ENCODE measurements around the gene CACNB1.

The CACNB1 gene

DNA sequence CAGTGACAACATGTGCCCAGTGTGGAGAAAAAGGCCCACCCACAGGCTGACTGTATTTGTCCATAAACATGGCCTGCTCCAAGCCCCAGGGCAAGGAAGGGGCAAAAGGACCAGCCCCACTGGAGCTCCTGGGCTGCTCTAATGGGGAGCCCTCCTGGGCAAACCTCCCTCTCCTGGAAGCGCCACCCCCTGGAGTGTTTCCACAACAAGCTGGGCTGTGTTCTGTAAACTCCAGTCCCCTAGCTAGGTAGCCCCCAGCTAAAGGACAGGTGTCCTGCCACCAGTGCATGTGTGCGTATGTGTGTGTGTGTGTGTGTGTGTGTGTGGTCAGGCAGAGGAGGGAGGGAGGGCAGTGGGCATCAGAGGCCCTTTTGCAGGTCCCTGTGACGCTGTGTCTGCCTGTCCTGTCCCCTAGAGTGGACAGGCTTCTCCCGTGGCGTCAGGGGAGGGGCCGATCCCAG lies 39.5 kb upstream of the CACNB1 start:
- H3K79me2 ChIP-seq (ENCODE audit: control insufficient read depth, insufficient read depth, low read length, unreplicated experiment): no peaks in the 10 kb centered on the region
- no peaks in the 10 kb centered on the region for H3K36me3 ChIP-seq (ENCODE audit: insufficient read depth, low read length)
- H2AFZ ChIP-seq (ENCODE audit: low read length, unreplicated experiment): no peak overlapping the region
- H3K4me3 ChIP-seq (ENCODE audit: low read depth, low read length): no peak overlapping the region
- peaks cover 15% of the 10 kb centered on the region for H3K4me1 ChIP-seq (ENCODE audit: control insufficient read depth, insufficient read depth, low read length, unreplicated experiment)
- no peak overlapping the region for H3K27ac ChIP-seq (ENCODE audit: low read depth, low read length)
- no peaks in the 10 kb centered on the region for H3K27me3 ChIP-seq (ENCODE audit: insufficient read depth, low read length)

DNA sequence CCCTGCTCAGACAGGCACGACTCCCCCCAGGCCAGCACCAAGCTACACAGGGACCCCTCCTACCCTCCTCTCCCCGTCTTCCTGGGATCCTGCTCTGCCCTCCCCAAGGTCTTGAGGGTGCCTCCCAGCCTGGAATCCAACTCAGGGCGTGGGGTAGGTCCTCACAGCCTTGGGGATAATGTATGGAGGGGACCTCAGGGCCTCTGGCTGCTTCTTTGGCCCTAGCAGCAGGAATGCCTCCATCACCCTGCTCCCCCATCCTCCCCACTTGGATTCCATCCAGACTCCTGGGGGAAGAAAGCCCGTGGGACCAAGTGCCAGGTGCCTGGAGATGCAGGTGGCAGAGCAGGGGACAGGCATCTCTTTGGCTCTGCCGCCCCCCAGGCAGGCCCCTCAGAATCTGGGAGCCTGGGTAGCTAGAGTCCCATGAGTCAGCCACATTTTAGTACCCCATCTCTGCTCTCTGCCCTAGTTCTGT lies 39.0 kb upstream of the CACNB1 start:
- no peaks in the 10 kb centered on the region for H3K79me2 ChIP-seq (ENCODE audit: control insufficient read depth, insufficient read depth, low read length, unreplicated experiment)
- no peak overlapping the region for H2AFZ ChIP-seq (ENCODE audit: low read length, unreplicated experiment)
- H3K27me3 ChIP-seq (ENCODE audit: insufficient read depth, low read length): no peaks in the 10 kb centered on the region
- H3K27ac ChIP-seq (ENCODE audit: low read depth, low read length): no peak overlapping the region
- no peak overlapping the region for H3K4me3 ChIP-seq (ENCODE audit: low read depth, low read length)
- H3K36me3 ChIP-seq (ENCODE audit: insufficient read depth, low read length): no peaks in the 10 kb centered on the region
- H3K4me1 ChIP-seq (ENCODE audit: control insufficient read depth, insufficient read depth, low read length, unreplicated experiment): peaks cover 20% of the 10 kb centered on the region

DNA sequence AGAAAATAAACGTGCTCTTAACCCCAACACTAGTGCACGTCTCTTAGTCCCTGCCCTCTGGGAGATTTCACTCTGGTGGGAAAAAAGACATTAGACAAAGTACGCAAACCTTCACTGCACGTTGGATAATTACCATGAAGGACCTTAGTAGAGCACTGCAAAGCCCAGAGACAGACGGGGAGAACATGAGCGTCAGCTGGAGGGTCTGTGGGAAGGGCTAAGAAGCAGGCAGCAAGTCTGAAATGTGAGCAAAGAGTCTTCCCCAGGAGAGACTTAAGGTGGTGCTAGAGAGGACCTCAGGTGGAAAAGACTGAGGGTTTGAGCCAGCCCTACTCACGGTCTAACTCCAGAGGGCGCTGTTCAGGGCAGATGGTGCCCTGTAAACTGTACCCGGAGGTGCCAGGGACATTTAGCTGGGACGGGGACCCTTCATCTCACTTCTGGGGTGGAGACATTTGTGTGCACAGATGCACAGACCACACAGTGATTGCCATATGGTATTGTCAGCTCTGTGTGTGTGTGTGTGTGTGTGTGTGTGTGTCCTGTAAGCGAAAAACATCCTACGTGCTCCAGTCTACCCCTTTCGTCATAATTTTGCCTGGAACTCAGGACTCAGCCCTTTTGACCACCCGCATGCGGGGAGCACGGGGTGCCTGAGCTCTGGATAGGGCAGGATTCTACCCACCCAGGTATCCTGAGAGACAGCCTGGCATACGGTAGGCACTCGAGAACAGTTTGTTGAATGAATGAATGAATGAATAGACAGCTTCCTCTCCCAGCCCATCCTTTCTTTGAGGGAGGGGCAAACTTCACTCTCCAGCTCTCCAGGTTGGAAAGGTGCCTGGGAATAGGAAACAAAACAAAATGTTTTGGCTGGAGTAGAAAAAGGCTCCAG lies 38.3 kb upstream of the CACNB1 start:
- H3K27me3 ChIP-seq (ENCODE audit: insufficient read depth, low read length): no peaks in the 10 kb centered on the region
- no peak overlapping the region for H3K27ac ChIP-seq (ENCODE audit: low read depth, low read length)
- H3K79me2 ChIP-seq (ENCODE audit: control insufficient read depth, insufficient read depth, low read length, unreplicated experiment): no peaks in the 10 kb centered on the region
- no peaks in the 10 kb centered on the region for H3K36me3 ChIP-seq (ENCODE audit: insufficient read depth, low read length)
- H3K4me3 ChIP-seq (ENCODE audit: low read depth, low read length): no peak overlapping the region
- H2AFZ ChIP-seq (ENCODE audit: low read length, unreplicated experiment): no peak overlapping the region
- peaks cover 26% of the 10 kb centered on the region for H3K4me1 ChIP-seq (ENCODE audit: control insufficient read depth, insufficient read depth, low read length, unreplicated experiment)

DNA sequence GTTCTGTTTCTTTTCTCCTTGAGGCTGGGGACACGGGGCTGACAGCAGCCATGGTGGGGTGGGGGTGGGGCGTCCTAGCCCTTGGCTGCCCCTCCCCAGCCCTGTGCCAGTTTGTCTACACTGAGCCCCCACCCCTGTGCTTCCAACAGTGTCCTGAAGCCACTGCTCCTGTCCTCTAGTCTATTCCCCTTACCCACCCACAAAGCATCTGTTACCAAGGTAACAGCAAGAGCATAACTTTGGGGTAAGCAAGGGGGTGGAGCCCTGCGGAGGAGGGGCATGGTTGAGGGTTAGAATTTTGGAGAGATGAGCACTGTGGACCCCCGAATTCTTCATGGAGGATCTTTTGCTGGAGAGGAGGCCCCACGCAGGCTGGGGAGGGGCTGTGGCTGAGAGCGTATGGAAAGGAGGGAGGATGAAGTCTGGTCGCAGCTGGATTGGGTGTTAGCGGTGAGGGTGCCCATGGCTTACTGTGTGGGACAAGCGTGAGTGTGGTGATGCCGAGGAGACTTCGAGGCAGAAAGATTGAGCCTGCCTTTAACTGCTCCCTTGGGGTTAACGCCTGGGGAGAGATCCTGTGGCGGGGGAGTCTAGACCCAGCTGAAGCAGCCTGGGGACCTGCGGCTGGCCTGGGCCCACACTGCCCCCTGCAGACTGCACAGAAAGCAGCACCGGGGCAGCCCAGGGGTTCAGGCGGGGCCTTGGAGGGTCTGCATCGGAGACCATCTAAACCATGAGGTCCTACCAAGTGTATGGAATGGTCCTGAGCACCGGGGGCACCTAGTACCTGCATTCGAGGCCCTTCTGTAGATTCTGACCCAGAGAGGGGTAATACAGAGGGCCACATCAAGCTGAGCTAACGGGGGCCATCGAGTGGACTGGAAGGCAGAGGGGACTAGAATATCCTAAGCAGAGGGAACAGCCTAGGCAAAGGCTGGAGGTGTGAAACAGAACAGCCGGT lies 34.4 kb upstream of the CACNB1 start:
- Histone ChIP-seq H3K4me3 (ENCODE audit: low read depth, low read length) (peak overlapping the region; percentile 27; the same call in 1 of the 2 replicates), H2AFZ (ENCODE audit: low read length, unreplicated experiment) (no peak overlapping the region), H3K4me1 (ENCODE audit: control insufficient read depth, insufficient read depth, low read length, unreplicated experiment) (peaks cover 21% of the 10 kb centered on the region), H3K27ac (ENCODE audit: low read depth, low read length) (no peak overlapping the region), H3K79me2 (ENCODE audit: control insufficient read depth, insufficient read depth, low read length, unreplicated experiment) (no peaks in the 10 kb centered on the region), H3K36me3 (ENCODE audit: insufficient read depth, low read length) (no peaks in the 10 kb centered on the region), H3K27me3 (ENCODE audit: insufficient read depth, low read length) (no peaks in the 10 kb centered on the region)

GRCh38 chr17:39231091-39231561 lies 33.7 kb upstream of the CACNB1 start:
- Histone ChIP-seq H2AFZ (ENCODE audit: low read length, unreplicated experiment) (no peak overlapping the region), H3K4me1 (ENCODE audit: control insufficient read depth, insufficient read depth, low read length, unreplicated experiment) (peaks cover 23% of the 10 kb centered on the region), H3K79me2 (ENCODE audit: control insufficient read depth, insufficient read depth, low read length, unreplicated experiment) (no peaks in the 10 kb centered on the region), H3K27ac (ENCODE audit: low read depth, low read length) (no peak overlapping the region), H3K36me3 (ENCODE audit: insufficient read depth, low read length) (no peaks in the 10 kb centered on the region), H3K27me3 (ENCODE audit: insufficient read depth, low read length) (peaks cover 3% of the 10 kb centered on the region), H3K4me3 (ENCODE audit: low read depth, low read length) (no peak overlapping the region)

GRCh38 chr17:39230361-39230760 lies 32.9 kb upstream of the CACNB1 start:
- peaks cover 25% of the 10 kb centered on the region for H3K4me1 ChIP-seq (ENCODE audit: control insufficient read depth, insufficient read depth, low read length, unreplicated experiment)
- no peaks in the 10 kb centered on the region for H3K79me2 ChIP-seq (ENCODE audit: control insufficient read depth, insufficient read depth, low read length, unreplicated experiment)
- no peaks in the 10 kb centered on the region for H3K36me3 ChIP-seq (ENCODE audit: insufficient read depth, low read length)
- no peak overlapping the region for H2AFZ ChIP-seq (ENCODE audit: low read length, unreplicated experiment)
- H3K27ac ChIP-seq (ENCODE audit: low read depth, low read length): no peak overlapping the region
- H3K4me3 ChIP-seq (ENCODE audit: low read depth, low read length): no peak overlapping the region
- H3K27me3 ChIP-seq (ENCODE audit: insufficient read depth, low read length): peaks cover 10% of the 10 kb centered on the region

DNA sequence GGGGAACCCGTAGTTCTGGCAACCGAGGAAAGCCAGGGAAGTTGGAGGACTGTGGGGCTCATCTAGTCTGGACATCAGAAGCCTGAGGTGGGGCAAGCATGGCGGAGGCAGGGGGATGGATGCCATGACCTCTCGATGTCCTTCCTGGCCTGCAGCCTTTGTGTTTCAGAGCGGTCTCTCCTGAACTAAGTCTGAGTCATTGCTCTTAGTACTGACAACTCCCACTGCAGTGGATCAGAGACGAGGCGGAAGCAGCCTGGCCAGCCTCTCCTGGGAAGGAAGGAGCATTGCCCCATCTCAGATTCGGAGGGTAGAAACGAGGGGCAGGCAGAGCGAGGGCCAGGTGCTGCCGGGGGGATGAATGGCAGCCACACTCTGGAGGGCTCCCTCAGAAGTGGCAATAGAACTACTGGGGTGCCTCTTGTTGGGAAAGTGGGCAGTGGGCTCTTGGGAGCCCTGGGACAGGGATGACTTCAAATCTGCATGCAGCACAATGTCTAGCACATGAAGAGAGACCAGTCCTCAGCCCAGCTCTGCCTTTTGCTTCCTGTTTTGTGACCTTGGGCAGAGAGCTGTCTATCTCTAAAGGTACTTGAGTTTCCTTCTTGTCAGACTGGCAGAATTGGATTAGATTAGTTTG lies 31.9 kb upstream of the CACNB1 start:
- no peak overlapping the region for H3K4me3 ChIP-seq (ENCODE audit: low read depth, low read length)
- peak overlapping the region; percentile 28 for H2AFZ ChIP-seq (ENCODE audit: low read length, unreplicated experiment)
- no peaks in the 10 kb centered on the region for H3K79me2 ChIP-seq (ENCODE audit: control insufficient read depth, insufficient read depth, low read length, unreplicated experiment)
- H3K27me3 ChIP-seq (ENCODE audit: insufficient read depth, low read length): peaks cover 20% of the 10 kb centered on the region
- H3K27ac ChIP-seq (ENCODE audit: low read depth, low read length): 0 out of 2 replicates have a peak overlapping the region, but pooled peaks have one; percentile 0
- no peaks in the 10 kb centered on the region for H3K36me3 ChIP-seq (ENCODE audit: insufficient read depth, low read length)
- peaks cover 25% of the 10 kb centered on the region for H3K4me1 ChIP-seq (ENCODE audit: control insufficient read depth, insufficient read depth, low read length, unreplicated experiment)

DNA sequence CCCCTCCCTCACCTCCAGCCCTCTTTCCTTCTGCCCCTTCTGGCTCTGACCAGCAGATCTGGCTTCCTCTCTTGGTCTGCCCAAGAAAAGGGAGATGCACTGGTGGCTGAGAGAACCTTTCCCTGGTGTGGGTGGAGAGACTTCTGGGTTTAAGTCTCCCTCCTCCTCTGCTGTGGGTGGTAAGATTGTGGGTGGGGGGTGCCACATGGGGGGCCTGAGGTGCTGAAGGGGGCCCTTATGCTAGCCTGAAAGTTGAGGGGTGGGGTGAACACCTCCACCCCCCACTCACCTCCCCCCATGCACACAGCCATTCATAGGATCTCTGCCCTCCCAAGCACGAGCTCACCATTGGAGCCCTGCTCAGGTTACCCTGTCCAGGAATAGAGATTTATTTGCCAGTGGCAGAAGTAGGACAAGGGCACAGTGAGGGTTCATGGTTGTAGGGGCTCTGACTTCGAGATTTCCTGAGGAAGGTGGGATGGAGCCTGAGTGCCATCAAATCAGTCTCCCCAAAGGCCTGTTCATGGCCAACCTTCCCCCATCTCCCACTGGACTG lies 30.0 kb upstream of the CACNB1 start:
- Histone ChIP-seq H3K27ac (ENCODE audit: low read depth, low read length) (no peak overlapping the region), H3K4me3 (ENCODE audit: low read depth, low read length) (no peak overlapping the region), H3K4me1 (ENCODE audit: control insufficient read depth, insufficient read depth, low read length, unreplicated experiment) (peaks cover 37% of the 10 kb centered on the region), H2AFZ (ENCODE audit: low read length, unreplicated experiment) (no peak overlapping the region), H3K36me3 (ENCODE audit: insufficient read depth, low read length) (no peaks in the 10 kb centered on the region), H3K79me2 (ENCODE audit: control insufficient read depth, insufficient read depth, low read length, unreplicated experiment) (no peaks in the 10 kb centered on the region), H3K27me3 (ENCODE audit: insufficient read depth, low read length) (peaks cover 21% of the 10 kb centered on the region)

GRCh38 chr17:39225959-39226683 lies 28.7 kb upstream of the CACNB1 start:
- Histone ChIP-seq H3K4me3 (ENCODE audit: low read depth, low read length) (peak overlapping the region; percentile 68), H3K79me2 (ENCODE audit: control insufficient read depth, insufficient read depth, low read length, unreplicated experiment) (no peaks in the 10 kb centered on the region), H2AFZ (ENCODE audit: low read length, unreplicated experiment) (no peak overlapping the region), H3K27me3 (ENCODE audit: insufficient read depth, low read length) (peaks cover 21% of the 10 kb centered on the region), H3K36me3 (ENCODE audit: insufficient read depth, low read length) (no peaks in the 10 kb centered on the region), H3K27ac (ENCODE audit: low read depth, low read length) (no peak overlapping the region), H3K4me1 (ENCODE audit: control insufficient read depth, insufficient read depth, low read length, unreplicated experiment) (peaks cover 33% of the 10 kb centered on the region)
